K562 (cell line): ENCODE measurements around the gene CPTP. TPM values are rescaled to one million over a fixed set of nuclear protein-coding genes. Genes with fewer than 3 reads are reported as not detected.

ENCODE experiments used
- ATAC-seq: fragments of 200-7000 bp; cut with Tn5 transposase; 3 replicates; pipeline ENCODE4 v1.9.1; 2020; ENCODE audit warnings: moderate library complexity
- BruUV-seq: library from RNA; stranded (reverse); fragments of 400-500 nt; replicated peaks from 2 replicates; lab custom pipeline; 2021; lab: Mats Ljungman, UMichigan
- CTCF ChIA-PET: fragments of 300-600 bp; formaldehyde crosslinking; extraction: SDS; loops from one replicate; lab custom pipeline; 2021; ENCODE audit warnings: low intra/inter-chr PET ratio; lab: Yijun Ruan, JAX
- POLR2A ChIA-PET: fragments of 300-600, 350-650 bp; sonication (Branson Sonifier 250); formaldehyde crosslinking; extraction: SDS; loops from one replicate; lab custom pipeline; 2021; ENCODE audit warnings: antibody characterized with exemption, inconsistent platforms; lab: Yijun Ruan, JAX
- DNase-seq, 4 experiments: peaks; one replicate each; pipeline versions ENCODE4 v3.0.0 to v3.0.0-alpha.2; 2011 to 2018; ENCODE audit warnings: low spot score in 3 of 4, mixed read lengths in 3 of 4; ENCODE audit errors: extremely low read depth in 1 of 4
- FAIRE-seq: peaks from 2 replicates; lab custom pipeline; 2011; peaks lifted over from hg19 to GRCh38; lab: Jason Lieb, UNC
- H2AFZ ChIP-seq: 2 replicates; pipeline ENCODE4 v1.6.0; 2011; ENCODE audit warnings: low read depth, low read length, control low read depth, inconsistent platforms
- H3K27ac ChIP-seq: fragments of 200-600 bp; 3 replicates; pipeline ENCODE4 v1.8.0; 2011; ENCODE audit warnings: low read depth, mild to moderate bottlenecking, control low read depth, inconsistent platforms, low read length, moderate library complexity, mixed read lengths; ENCODE audit errors: extremely low read depth
- H3K27me3 ChIP-seq, 2 experiments: fragments of 300-600 bp in 1 of 2; 2 replicates in 1 of 2; 3 replicates in 1 of 2; pipeline versions ENCODE4 v1.6.0 to v1.8.0; 2011; ENCODE audit warnings: inconsistent platforms in 2 of 2, low read length in 2 of 2, mild to moderate bottlenecking in 1 of 2, mixed read lengths in 1 of 2, moderate library complexity in 1 of 2; ENCODE audit not compliant: control insufficient read depth in 2 of 2, insufficient read depth in 2 of 2
- H3K36me3 ChIP-seq: fragments of 300-600 bp; 3 replicates; pipeline ENCODE4 v1.8.0; 2011; ENCODE audit warnings: mild to moderate bottlenecking, low read length, inconsistent platforms; ENCODE audit not compliant: control insufficient read depth, insufficient read depth
- H3K4me1 ChIP-seq, 2 experiments: fragments of 200-600 bp in 1 of 2; replicated peaks in 1 of 2; 2 replicates in 1 of 2; 3 replicates in 1 of 2; pipeline versions ENCODE4 v1.5.1 to v1.8.0; 2011; ENCODE audit warnings: inconsistent platforms in 2 of 2, low read length in 2 of 2, mild to moderate bottlenecking in 1 of 2, mixed read lengths in 1 of 2, moderate library complexity in 1 of 2; ENCODE audit not compliant: control insufficient read depth in 2 of 2, insufficient read depth in 2 of 2
- H3K4me2 ChIP-seq: 2 replicates; pipeline ENCODE4 v1.6.1; 2011; ENCODE audit warnings: low read length, control low read depth, inconsistent platforms, mixed read lengths; ENCODE audit not compliant: insufficient read depth
- H3K4me3 ChIP-seq: fragments of 200-600 bp; sonication (generic), shearing (Covaris generic); 2 replicates; pipeline ENCODE4 v1.5.1; 2016; ENCODE audit warnings: control low read depth, inconsistent platforms
- H3K79me2 ChIP-seq: fragments of 200-600 bp; 3 replicates; pipeline ENCODE4 v1.8.0; 2011; ENCODE audit warnings: low read length, inconsistent platforms; ENCODE audit not compliant: control insufficient read depth, insufficient read depth
- H3K9ac ChIP-seq, 2 experiments: 2 replicates each; pipeline versions ENCODE4 v1.6.0 to v1.6.1; 2011; ENCODE audit warnings: low read depth in 2 of 2, low read length in 2 of 2, control low read depth in 1 of 2, inconsistent platforms in 1 of 2, mild to moderate bottlenecking in 1 of 2, mixed read lengths in 1 of 2; ENCODE audit not compliant: insufficient read depth in 1 of 2
- H3K9me1 ChIP-seq: one replicate; pipeline ENCODE4 v1.6.0; 2011; ENCODE audit warnings: inconsistent platforms, mild to moderate bottlenecking, low read length, moderate library complexity; ENCODE audit not compliant: control insufficient read depth, insufficient read depth
- H3K9me3 ChIP-seq: replicated peaks from 2 replicates; pipeline ENCODE4 v1.5.1; 2011; ENCODE audit warnings: low read depth, low read length, inconsistent platforms; ENCODE audit not compliant: control insufficient read depth, insufficient read depth
- H4K20me1 ChIP-seq: replicated peaks from 2 replicates; pipeline ENCODE4 v1.6.1; 2011; ENCODE audit warnings: low read length, inconsistent platforms, mixed read lengths; ENCODE audit not compliant: control insufficient read depth, insufficient read depth
- FIP1L1 ChIP-seq: fragments of 200-400 bp; formaldehyde crosslinking; IDR thresholded peaks from 2 replicates; pipeline ENCODE4 v1.6.1; 2018; ENCODE audit warnings: mild to moderate bottlenecking, low read depth, low read length; ENCODE audit not compliant: poor library complexity, severe bottlenecking
- GABPB1 ChIP-seq: sonication (generic); formaldehyde crosslinking; IDR thresholded peaks from 2 replicates; pipeline ENCODE4 v1.8.0; 2022; ENCODE audit warnings: mild to moderate bottlenecking, missing genetic modification reagents
- MAX ChIP-seq: sonication (generic); formaldehyde crosslinking; IDR thresholded peaks from 2 replicates; pipeline ENCODE4 v1.9.0; 2022; ENCODE audit warnings: mild to moderate bottlenecking, missing genetic modification reagents
- U2AF2 ChIP-seq: fragments of 200-400 bp; formaldehyde crosslinking; optimal IDR thresholded peaks from 2 replicates; pipeline ENCODE3; 2017; ENCODE audit warnings: low read depth, mild to moderate bottlenecking, low read length
- USF1 ChIP-seq: sonication (generic); formaldehyde crosslinking; IDR thresholded peaks from 2 replicates; pipeline ENCODE4 v1.9.0; 2022; ENCODE audit warnings: mild to moderate bottlenecking, missing genetic modification reagents
- WGBS: fragments of 100-300 bp; shearing (Covaris generic); methylation state at CpG from one replicate; pipeline ENCODE4 v1.1.6; 2016; ENCODE audit warnings: low coverage, mixed read lengths; ENCODE audit not compliant: insufficient coverage; ENCODE audit errors: missing lambda C conversion rate; 5-methylcytosine and 5-hydroxymethylcytosine counted together
- in situ Hi-C: fragments of 300-500 bp; cut with MboI; formaldehyde crosslinking; loops from 4 replicates; pipeline ENCODE4 v1.15.0; 2018; ENCODE audit warnings: inconsistent platforms, mixed read lengths
- intact Hi-C: fragments of 100-400 bp; cut with micrococcal nuclease; formaldehyde crosslinking; loops from 2 replicates; pipeline ENCODE4 v1.14.2; 2022
- polyA plus RNA-seq, 8 experiments: library from polyadenylated mRNA; depleted of rRNA in 4 of 8; stranded (reverse) in 5 of 8; unstranded in 3 of 8; fragments of >200 nt; fragmentation: Nextera tagmentation in 2 of 8; fragmentation: Illumina TruSeq in 1 of 8; extraction: Ambion mirVana in 2 of 8; extraction: Trizol in 1 of 8; gene quantifications; 2 replicates each; pipeline versions ENCODE4 v1.2.1 to v1.2.3, GENCODE V29; 2011 to 2014; ENCODE audit warnings: inconsistent platforms in 1 of 8, missing spikeins in 1 of 8
- total RNA-seq, 7 experiments: library from RNA; depleted of rRNA in 6 of 7; stranded (reverse); fragments of >200 nt in 6 of 7; fragmentation: Illumina TruSeq in 2 of 7; extraction: Trizol in 2 of 7; gene quantifications; 2 replicates each; pipeline versions ENCODE4 v1.2.1 to v1.2.3, GENCODE V29; 2011 to 2021; ENCODE audit warnings: low replicate concordance in 1 of 7

The CPTP gene
- total and polyA plus RNA-seq, 9 of the 15 experiments (the other 6 are each of a cell fraction or from before 2014, with no cell fraction given), result 0.11 to 25.8 (median 3.5) TPM

GRCh38 chr1:1303736-1304135 lies 20.9 kb upstream of the CPTP start:
- ChIA-PET POLR2A (no interaction called here), CTCF (no interaction called here)
- TF ChIP-seq U2AF2, result no peak
- 0 out of 2 replicates have a peak, but pooled peaks have one; percentile 11 for TF ChIP-seq GABPB1 (CRISPR knock-in tag)
- TF ChIP-seq MAX (CRISPR knock-in tag), result 0 out of 2 replicates have a peak, but pooled peaks have one; percentile 19
- TF ChIP-seq USF1 (CRISPR knock-in tag), result peak; percentile 24; the same call in 1 of the 2 replicates
- TF ChIP-seq FIP1L1, result peak; percentile 47
- Histone ChIP-seq H3K9me3 (no peaks in the 10 kb centered on the region), H4K20me1 (peaks cover 30% of the 10 kb centered on the region; the same call in 1 of the 2 replicates), H3K4me1 (peaks cover 34 to 89% of the 10 kb centered on the region in 2 experiments), H3K9me1 (peaks cover 21% of the 10 kb centered on the region), H2AFZ (no peak overlapping the region), H3K9ac (peak overlapping the region in 1 of 2 experiments; percentile 97; a peak in 2 of 4 replicates), H3K36me3 (peaks cover 3% of the 10 kb centered on the region; the same call in 2 of the 3 replicates), H3K27me3 (no peaks in the 10 kb centered on the region), H3K4me3 (no peak overlapping the region), H3K79me2 (peaks cover 37% of the 10 kb centered on the region), H3K4me2 (no peak overlapping the region), H3K27ac (no peak overlapping the region)
- in situ Hi-C loops (no loop called here), intact Hi-C loops (loop anchor here (10.0 kb wide), 1 partner anchor 921 kb away; the partner anchor contains the start of gene SKI)
- 94% methylated on average over 10 of the region's 13 CpGs for WGBS
- DNase-seq (no peak), ATAC-seq (no peak), FAIRE-seq (no peak)
- no TSS peak for BruUV-seq
